SK-N-SH (cell line): ENCODE results near the gene FYN. TPM values are rescaled to one million over a fixed set of nuclear protein-coding genes. Genes with fewer than 3 reads are reported as not detected.

Experiments
- CTCF ChIA-PET: fragments of 300-600, 350-600 bp; formaldehyde crosslinking; extraction: SDS; loops from one replicate; lab custom pipeline; 2021; lab: Yijun Ruan, JAX
- POLR2A ChIA-PET: fragments of 350-600 bp; sonication (Branson Sonifier 250); formaldehyde crosslinking; extraction: SDS; loops from one replicate; lab custom pipeline; 2020; ENCODE audit warnings: antibody characterized with exemption, inconsistent platforms; lab: Yijun Ruan, JAX
- DNase-seq: peaks from one replicate; pipeline ENCODE4 v3.0.0; 2012
- H2AFZ ChIP-seq: fragments of 200-600 bp; sonication (generic); 2 replicates; pipeline ENCODE4 v1.8.1; 2016; ENCODE audit warnings: antibody characterized with exemption, mild to moderate bottlenecking, low read depth
- H3F3A ChIP-seq: fragments of 200-600 bp; sonication (generic); replicated peaks from 2 replicates; pipeline ENCODE3; 2016; ENCODE audit warnings: antibody characterized with exemption, mild to moderate bottlenecking; ENCODE audit not compliant: insufficient read depth
- H3K27ac ChIP-seq, 2 experiments: fragments of 200-500 bp in 1 of 2; fragments of 200-600 bp in 1 of 2; sonication (Bioruptor generic) in 1 of 2; sonication (generic), shearing (Covaris generic) in 1 of 2; 2 replicates each; pipeline versions ENCODE4 v1.5.1 to v1.6.1; 2014 to 2016; ENCODE audit warnings: low read depth in 2 of 2, inconsistent platforms in 1 of 2, low read length in 1 of 2, mild to moderate bottlenecking in 1 of 2, mixed read lengths in 1 of 2
- H3K27me3 ChIP-seq: fragments of 200-600 bp; sonication (generic), shearing (Covaris generic); 2 replicates; pipeline ENCODE4 v1.6.1; 2016; ENCODE audit warnings: mixed run types; ENCODE audit not compliant: insufficient read depth
- H3K36me3 ChIP-seq, 2 experiments: fragments of 200-500 bp in 1 of 2; fragments of 200-600 bp in 1 of 2; sonication (Bioruptor generic) in 1 of 2; sonication (generic) in 1 of 2; replicated peaks in 1 of 2; 2 replicates each; pipeline versions ENCODE3 to v1.5.1; 2014 to 2016; ENCODE audit warnings: low read length in 1 of 2, mild to moderate bottlenecking in 1 of 2; ENCODE audit not compliant: insufficient read depth in 2 of 2, control insufficient read depth in 1 of 2
- H3K4me1 ChIP-seq, 2 experiments: fragments of 200-500 bp in 1 of 2; fragments of 200-600 bp in 1 of 2; sonication (Bioruptor generic) in 1 of 2; sonication (generic), shearing (Covaris generic) in 1 of 2; 2 replicates each; pipeline versions ENCODE4 v1.5.1 to v1.6.1; 2014 to 2016; ENCODE audit warnings: low read depth in 1 of 2, low read length in 1 of 2, mixed run types in 1 of 2; ENCODE audit not compliant: insufficient read depth in 2 of 2, control insufficient read depth in 1 of 2
- H3K4me2 ChIP-seq: fragments of 200-600 bp; sonication (generic), shearing (Covaris generic); 2 replicates; pipeline ENCODE4 v1.6.1; 2017; ENCODE audit warnings: mixed run types
- H3K4me3 ChIP-seq, 2 experiments: fragments of 200-500 bp in 1 of 2; fragments of 200-600 bp in 1 of 2; sonication (Bioruptor generic) in 1 of 2; sonication (generic), shearing (Covaris generic) in 1 of 2; 2 replicates each; pipeline versions ENCODE4 v1.5.1 to v1.8.1; 2014 to 2016; ENCODE audit warnings: low read depth in 2 of 2, inconsistent platforms in 1 of 2, low read length in 1 of 2, mild to moderate bottlenecking in 1 of 2, mixed read lengths in 1 of 2, moderate library complexity in 1 of 2
- H3K79me2 ChIP-seq: fragments of 200-600 bp; sonication (generic); 2 replicates; pipeline ENCODE4 v1.8.1; 2017; ENCODE audit warnings: mild to moderate bottlenecking; ENCODE audit not compliant: insufficient read depth
- H3K9ac ChIP-seq: fragments of 200-600 bp; sonication (generic); 2 replicates; pipeline ENCODE4 v1.6.1; 2017; ENCODE audit warnings: mixed run types
- H3K9me2 ChIP-seq: fragments of 200-600 bp; sonication (generic); 2 replicates; pipeline ENCODE4 v1.6.1; 2017; ENCODE audit warnings: mixed run types
- H3K9me3 ChIP-seq: fragments of 200-600 bp; sonication (generic); 2 replicates; pipeline ENCODE4 v1.6.1; 2017; ENCODE audit warnings: mixed run types, mild to moderate bottlenecking, moderate library complexity
- H4K20me1 ChIP-seq: fragments of 200-600 bp; sonication (generic); 2 replicates; pipeline ENCODE4 v1.6.1; 2017; ENCODE audit warnings: mild to moderate bottlenecking, mixed run types; ENCODE audit not compliant: insufficient read depth
- CHD2 ChIP-seq: fragments of 150-350 bp; IDR thresholded peaks from 2 replicates; pipeline ENCODE4 v1.6.1; 2018; ENCODE audit warnings: low read length; ENCODE audit not compliant: partially characterized antibody
- CTCF ChIP-seq: fragments of 200-600 bp; sonication (generic); IDR thresholded peaks from 2 replicates; pipeline ENCODE4 v1.6.1; 2017; ENCODE audit warnings: antibody characterized with exemption, mild to moderate bottlenecking, moderate library complexity
- ELF1 ChIP-seq: IDR thresholded peaks from 2 replicates; pipeline ENCODE4 v1.4.0; 2012
- EP300 ChIP-seq, 2 experiments: IDR thresholded peaks; 2 replicates each; pipeline versions ENCODE4 v1.4.0 to v1.6.1; 2012; ENCODE audit warnings: borderline replicate concordance in 1 of 2, low read depth in 1 of 2, low read length in 1 of 2
- EZH2phosphoT487 ChIP-seq: fragments of 200-600 bp; sonication (generic); IDR thresholded peaks from 2 replicates; pipeline ENCODE4 v1.6.1; 2017; ENCODE audit warnings: low read depth, mixed run types, mild to moderate bottlenecking, antibody characterized with exemption, moderate library complexity, borderline replicate concordance
- FOSL2 ChIP-seq: IDR thresholded peaks from 2 replicates; pipeline ENCODE4 v1.4.0; 2012; ENCODE audit warnings: low read depth, mild to moderate bottlenecking, moderate library complexity, borderline replicate concordance
- FOXM1 ChIP-seq: IDR thresholded peaks from 2 replicates; pipeline ENCODE4 v1.4.0; 2012; ENCODE audit warnings: low read depth, mild to moderate bottlenecking
- GABPA ChIP-seq: IDR thresholded peaks from 2 replicates; pipeline ENCODE4 v1.4.0; 2012; ENCODE audit warnings: low read depth, mild to moderate bottlenecking
- GATA2 ChIP-seq: sonication (generic); formaldehyde crosslinking; IDR thresholded peaks from 2 replicates; pipeline ENCODE4 v1.5.0; 2020; ENCODE audit warnings: mild to moderate bottlenecking, missing genetic modification reagents
- JUND ChIP-seq: IDR thresholded peaks from 2 replicates; pipeline ENCODE4 v1.4.0; 2012
- POLR2AphosphoS5 ChIP-seq: IDR thresholded peaks from 2 replicates; pipeline ENCODE4 v1.6.1; 2012; ENCODE audit warnings: low read depth, low read length
- RAD21 ChIP-seq: IDR thresholded peaks from 2 replicates; pipeline ENCODE4 v1.6.1; 2012; ENCODE audit warnings: mild to moderate bottlenecking, low read length
- RXRA ChIP-seq: IDR thresholded peaks from 2 replicates; pipeline ENCODE4 v1.4.0; 2012; ENCODE audit warnings: low read depth, mild to moderate bottlenecking, borderline replicate concordance
- SMC3 ChIP-seq: IDR thresholded peaks from 2 replicates; pipeline ENCODE4 v1.6.1; 2012; ENCODE audit warnings: low read depth, low read length, improper control_type of control experiment
- TAF1 ChIP-seq: IDR thresholded peaks from 2 replicates; pipeline ENCODE4 v1.6.1; 2012; ENCODE audit warnings: low read depth, mild to moderate bottlenecking, low read length, moderate library complexity, borderline replicate concordance
- TCF12 ChIP-seq: IDR thresholded peaks from 2 replicates; pipeline ENCODE4 v1.4.0; 2012
- TEAD4 ChIP-seq: IDR thresholded peaks from 2 replicates; pipeline ENCODE4 v1.4.0; 2012; ENCODE audit warnings: mild to moderate bottlenecking, borderline replicate concordance; ENCODE audit not compliant: insufficient read depth
- USF1 ChIP-seq: IDR thresholded peaks from 2 replicates; pipeline ENCODE4 v1.4.0; 2012; ENCODE audit warnings: low read depth, borderline replicate concordance
- USF2 ChIP-seq: fragments of 150-350 bp; IDR thresholded peaks from 2 replicates; pipeline ENCODE4 v1.6.1; 2017; ENCODE audit warnings: antibody characterized with exemption, low read length, low read depth, borderline replicate concordance
- WGBS: methylation state at CpG from one replicate; pipeline ENCODE4 v1.1.6; 2017; ENCODE audit warnings: low lambda C conversion rate; 5-methylcytosine and 5-hydroxymethylcytosine counted together
- polyA plus RNA-seq, 3 experiments: library from polyadenylated mRNA; depleted of rRNA; stranded (reverse); fragments of >200 nt; gene quantifications; 2 replicates each; pipeline ENCODE4 v1.2.3, GENCODE V29; 2012
- TF ChIP-seq, protein P1 (sequence below): IDR thresholded peaks from 2 replicates; pipeline ENCODE4 v1.6.1; 2012; ENCODE audit warnings: mild to moderate bottlenecking, low read depth, low read length, moderate library complexity
- TF ChIP-seq, protein P2 (sequence below): IDR thresholded peaks from 2 replicates; pipeline ENCODE4 v1.4.0; 2012; ENCODE audit warnings: low read depth

Gene FYN
- polyA plus RNA-seq, 1 of the 3 experiments (the other 2 are of a cell fraction), result 31.0 TPM

DNA sequence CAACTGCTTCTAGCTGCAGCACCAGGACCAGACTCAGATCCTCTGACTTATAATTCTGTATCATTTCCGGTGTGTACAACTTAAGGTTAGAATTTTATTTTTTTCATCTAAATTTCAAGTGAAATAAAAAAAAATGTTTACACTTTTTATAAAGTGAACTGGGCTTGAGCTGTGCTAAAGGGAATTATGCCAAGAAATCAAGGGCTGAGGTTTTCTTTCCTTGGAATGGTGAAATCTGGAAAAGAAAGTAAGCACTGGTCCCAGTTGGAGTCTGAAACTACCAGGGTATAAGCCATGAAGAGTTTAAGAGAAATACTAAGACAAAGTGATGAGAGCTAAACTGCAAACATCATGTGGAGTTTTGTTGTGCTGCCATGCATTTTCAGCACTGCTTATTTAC lies 21.7 kb upstream of the FYN start (continued):
- TF ChIP-seq CTCF, result no peak
- no peak for TF ChIP-seq FOXM1
- TF ChIP-seq GABPA, result no peak
- TF ChIP-seq SMC3, result no peak

- no peaks in the 10 kb centered on the region for H4K20me1 ChIP-seq
- TF ChIP-seq JUND, result peak; percentile 70
- TF ChIP-seq FOSL2, result no peak
- 0 out of 2 replicates have a peak, but pooled peaks have one; percentile 7 for TF ChIP-seq RXRA
- TF ChIP-seq TCF12, result peak; percentile 45; the same call in 1 of the 2 replicates
- TF ChIP-seq RAD21, result no peak
- TF ChIP-seq TAF1, result no peak
- 0 out of 2 replicates have a peak, but pooled peaks have one; percentile 14 for TF ChIP-seq TEAD4
- TF ChIP-seq POLR2AphosphoS5, result no peak
- no peak for TF ChIP-seq GATA2 (CRISPR knock-in tag)
- TF ChIP-seq, all 33 proteins: peak for 4
- ChIA-PET POLR2A (no interaction called here), CTCF (interaction anchor here (0.8 kb wide), 1 partner anchor 27 kb away, joined by 3 read pairs; no protein-coding TSS in a partner anchor)
- Histone ChIP-seq H3K9ac (peak overlapping the region; percentile 11; the same call in 1 of the 2 replicates), H3F3A (peaks cover 5% of the 10 kb centered on the region), H3K4me3 (no peak overlapping the region), H3K79me2 (no peaks in the 10 kb centered on the region), H2AFZ (peak overlapping the region; percentile 84), H3K9me3 (no peaks in the 10 kb centered on the region), H3K36me3 (no peaks in the 10 kb centered on the region), H3K4me1 (peaks cover 0 to 7% of the 10 kb centered on the region in 2 experiments; a peak in 3 of 4 replicates), H3K4me2 (peak overlapping the region; percentile 69; the same call in 1 of the 2 replicates), H3K9me2 (no peaks in the 10 kb centered on the region), H3K27ac (peak overlapping the region in 1 of 2 experiments; percentile 65; a peak in 2 of 4 replicates), H3K27me3 (no peaks in the 10 kb centered on the region)
- 38% methylated on average over 2 of the region's 2 CpGs for WGBS
- DNase-seq, result no peak
Observed at GRCh38 chr6:111894272-111894671, 21.0 kb upstream of the FYN start.

GRCh38 chr6:111892431-111892830 lies 19.2 kb upstream of the FYN start:
- no peaks in the 10 kb centered on the region for H4K20me1 ChIP-seq
- no peak overlapping the region for H3K4me2 ChIP-seq
- ChIA-PET POLR2A (no interaction called here), CTCF (no interaction called here)
- H2AFZ ChIP-seq, result no peak overlapping the region
- no peak for DNase-seq
- no peak overlapping the region for H3K4me3 ChIP-seq
- no peaks in the 10 kb centered on the region for H3K9me3 ChIP-seq
- peaks cover 3 to 7% of the 10 kb centered on the region in 2 experiments; a peak in 3 of 4 replicates for H3K4me1 ChIP-seq
- 77% methylated on average over 4 of the region's 4 CpGs for WGBS
- H3K27me3 ChIP-seq, result no peaks in the 10 kb centered on the region
- no peaks in the 10 kb centered on the region for H3K36me3 ChIP-seq
- no peaks in the 10 kb centered on the region for H3K79me2 ChIP-seq
- no peaks in the 10 kb centered on the region for H3K9me2 ChIP-seq
- H3K9ac ChIP-seq, result no peak overlapping the region
- no peak overlapping the region for H3K27ac ChIP-seq
- H3F3A ChIP-seq, result peaks cover 5% of the 10 kb centered on the region
- TF ChIP-seq EP300 (IDR thresholded peaks at IDR 0.05; ENCODE audit: borderline replicate concordance in 1 of 2, low read depth in 1 of 2, low read length in 1 of 2) (no peak), USF2 (no peak), EZH2phosphoT487 (no peak), ELF1 (no peak), CHD2 (no peak), USF1 (no peak), RXRA (no peak)
- TF ChIP-seq, protein P1, sequence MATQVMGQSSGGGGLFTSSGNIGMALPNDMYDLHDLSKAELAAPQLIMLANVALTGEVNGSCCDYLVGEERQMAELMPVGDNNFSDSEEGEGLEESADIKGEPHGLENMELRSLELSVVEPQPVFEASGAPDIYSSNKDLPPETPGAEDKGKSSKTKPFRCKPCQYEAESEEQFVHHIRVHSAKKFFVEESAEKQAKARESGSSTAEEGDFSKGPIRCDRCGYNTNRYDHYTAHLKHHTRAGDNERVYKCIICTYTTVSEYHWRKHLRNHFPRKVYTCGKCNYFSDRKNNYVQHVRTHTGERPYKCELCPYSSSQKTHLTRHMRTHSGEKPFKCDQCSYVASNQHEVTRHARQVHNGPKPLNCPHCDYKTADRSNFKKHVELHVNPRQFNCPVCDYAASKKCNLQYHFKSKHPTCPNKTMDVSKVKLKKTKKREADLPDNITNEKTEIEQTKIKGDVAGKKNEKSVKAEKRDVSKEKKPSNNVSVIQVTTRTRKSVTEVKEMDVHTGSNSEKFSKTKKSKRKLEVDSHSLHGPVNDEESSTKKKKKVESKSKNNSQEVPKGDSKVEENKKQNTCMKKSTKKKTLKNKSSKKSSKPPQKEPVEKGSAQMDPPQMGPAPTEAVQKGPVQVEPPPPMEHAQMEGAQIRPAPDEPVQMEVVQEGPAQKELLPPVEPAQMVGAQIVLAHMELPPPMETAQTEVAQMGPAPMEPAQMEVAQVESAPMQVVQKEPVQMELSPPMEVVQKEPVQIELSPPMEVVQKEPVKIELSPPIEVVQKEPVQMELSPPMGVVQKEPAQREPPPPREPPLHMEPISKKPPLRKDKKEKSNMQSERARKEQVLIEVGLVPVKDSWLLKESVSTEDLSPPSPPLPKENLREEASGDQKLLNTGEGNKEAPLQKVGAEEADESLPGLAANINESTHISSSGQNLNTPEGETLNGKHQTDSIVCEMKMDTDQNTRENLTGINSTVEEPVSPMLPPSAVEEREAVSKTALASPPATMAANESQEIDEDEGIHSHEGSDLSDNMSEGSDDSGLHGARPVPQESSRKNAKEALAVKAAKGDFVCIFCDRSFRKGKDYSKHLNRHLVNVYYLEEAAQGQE, result no peak
- TF ChIP-seq, protein P2, sequence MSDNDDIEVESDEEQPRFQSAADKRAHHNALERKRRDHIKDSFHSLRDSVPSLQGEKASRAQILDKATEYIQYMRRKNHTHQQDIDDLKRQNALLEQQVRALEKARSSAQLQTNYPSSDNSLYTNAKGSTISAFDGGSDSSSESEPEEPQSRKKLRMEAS, result no peak
